Stomach (tissue), 4 donors: ENCODE data around the gene DES.

Experiments
- POLR2A ChIP-seq, 4 donors: fragments of 450-650 bp; IDR thresholded peaks; one replicate each; pipeline ENCODE4 v1.6.1; 2016; ENCODE audit warnings: antibody characterized with exemption in 4 of 4, control low read depth in 2 of 4, mild to moderate bottlenecking in 1 of 4, moderate library complexity in 1 of 4
- POLR2AphosphoS5 ChIP-seq, 3 donors: sonication (generic); formaldehyde crosslinking; IDR thresholded peaks; one replicate each; pipeline ENCODE4 v1.6.1; 2016; ENCODE audit warnings: antibody characterized with exemption in 3 of 3
- TF ChIP-seq, protein P1 (sequence below), 7 experiments: fragments of 450-650 bp in 4 of 7; fragments of 200-600 bp in 3 of 7; sonication (generic) in 3 of 7; IDR thresholded peaks; one replicate each; pipeline ENCODE4 v1.5.1; 2016 to 2019; ENCODE audit warnings: antibody characterized with exemption in 7 of 7, control low read depth in 2 of 7, mild to moderate bottlenecking in 1 of 7

DNA sequence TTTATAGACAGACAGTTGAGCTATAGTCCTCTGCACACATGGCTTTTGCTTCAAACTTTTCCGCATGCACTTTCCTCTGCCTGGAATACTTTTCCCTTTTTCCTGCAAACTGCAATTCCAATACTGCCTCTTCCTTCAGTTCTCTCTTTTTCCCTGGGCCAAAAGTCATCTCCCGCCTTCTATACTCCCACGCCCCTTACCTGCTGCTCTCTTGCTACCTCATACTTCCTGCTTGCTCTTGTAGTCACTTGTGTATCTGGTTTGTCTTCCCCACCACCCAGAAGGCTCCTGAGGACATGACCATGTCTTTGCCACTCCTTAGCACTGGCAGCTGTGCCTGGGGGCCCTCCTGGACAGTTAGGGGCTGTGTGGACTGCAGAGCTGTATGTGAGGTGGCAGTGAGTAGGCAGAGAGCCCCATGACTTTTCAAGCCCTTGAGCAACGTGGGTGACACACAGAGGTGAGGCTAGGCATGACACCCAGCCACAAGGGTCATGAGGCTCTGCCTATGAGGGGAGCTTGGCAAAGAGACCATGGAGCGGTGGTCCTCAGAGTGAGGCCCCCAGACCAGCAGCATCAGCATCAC, 39.7 kb downstream of the DES start:
- TF ChIP-seq POLR2AphosphoS5 (IDR thresholded peaks at IDR 0.05) (no peak), POLR2A (IDR thresholded peaks at IDR 0.05) (no peak)
- TF ChIP-seq, protein P1, sequence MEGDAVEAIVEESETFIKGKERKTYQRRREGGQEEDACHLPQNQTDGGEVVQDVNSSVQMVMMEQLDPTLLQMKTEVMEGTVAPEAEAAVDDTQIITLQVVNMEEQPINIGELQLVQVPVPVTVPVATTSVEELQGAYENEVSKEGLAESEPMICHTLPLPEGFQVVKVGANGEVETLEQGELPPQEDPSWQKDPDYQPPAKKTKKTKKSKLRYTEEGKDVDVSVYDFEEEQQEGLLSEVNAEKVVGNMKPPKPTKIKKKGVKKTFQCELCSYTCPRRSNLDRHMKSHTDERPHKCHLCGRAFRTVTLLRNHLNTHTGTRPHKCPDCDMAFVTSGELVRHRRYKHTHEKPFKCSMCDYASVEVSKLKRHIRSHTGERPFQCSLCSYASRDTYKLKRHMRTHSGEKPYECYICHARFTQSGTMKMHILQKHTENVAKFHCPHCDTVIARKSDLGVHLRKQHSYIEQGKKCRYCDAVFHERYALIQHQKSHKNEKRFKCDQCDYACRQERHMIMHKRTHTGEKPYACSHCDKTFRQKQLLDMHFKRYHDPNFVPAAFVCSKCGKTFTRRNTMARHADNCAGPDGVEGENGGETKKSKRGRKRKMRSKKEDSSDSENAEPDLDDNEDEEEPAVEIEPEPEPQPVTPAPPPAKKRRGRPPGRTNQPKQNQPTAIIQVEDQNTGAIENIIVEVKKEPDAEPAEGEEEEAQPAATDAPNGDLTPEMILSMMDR (IDR thresholded peaks at IDR 0.05) = no peak
